Bronchial epithelial cell (primary cell): ENCODE data around the gene C1QL2. TPM values are rescaled to one million over a fixed set of nuclear protein-coding genes. Genes with fewer than 3 reads are reported as not detected.
A peak's percentile ranks its signal among the peaks of the same experiment; 100 is the strongest.

Experiments
- DNase-seq: peaks from one replicate; pipeline ENCODE4 v3.0.0-alpha.2; 2010; ENCODE audit warnings: low read depth
- FAIRE-seq: peaks from 2 replicates; lab custom pipeline; 2011; peaks lifted over from hg19 to GRCh38; lab: Jason Lieb, UNC
- H3K27me3 ChIP-seq: 2 replicates; pipeline ENCODE4 v1.5.1; 2011; ENCODE audit warnings: low read length; ENCODE audit not compliant: control insufficient read depth, insufficient read depth
- H3K36me3 ChIP-seq: 2 replicates; pipeline ENCODE4 v1.5.1; 2011; ENCODE audit warnings: low read length; ENCODE audit not compliant: control insufficient read depth, insufficient read depth
- H3K4me3 ChIP-seq: 2 replicates; pipeline ENCODE4 v1.5.1; 2011; ENCODE audit warnings: mild to moderate bottlenecking, low read depth, low read length, control low read depth
- CTCF ChIP-seq: IDR thresholded peaks from 2 replicates; pipeline ENCODE4 v1.5.1; 2011; ENCODE audit warnings: mild to moderate bottlenecking, moderate library complexity, low read length, control low read depth, inconsistent platforms; ENCODE audit not compliant: insufficient read depth, severe bottlenecking
- total RNA-seq: library from RNA; depleted of rRNA; stranded (reverse); fragments of >200 nt; gene quantifications from 2 replicates; pipeline ENCODE4 v1.2.1, GENCODE V29; 2014

The C1QL2 gene
- total RNA-seq, 1 donor from 2014 or later, result not detected

GRCh38 chr2:119149611-119150010 is 8.9 kb downstream of the C1QL2 start:
- Histone ChIP-seq H3K27me3 (peaks cover 16% of the 10 kb centered on the region), H3K4me3 (no peak overlapping the region), H3K36me3 (no peaks in the 10 kb centered on the region)
- FAIRE-seq, result no peak
- no peak for TF ChIP-seq CTCF
- DNase-seq, result no peak

GRCh38 chr2:119147776-119148715 is 10.5 kb downstream of the C1QL2 start:
- H3K4me3 ChIP-seq, result no peak overlapping the region
- no peaks in the 10 kb centered on the region for H3K36me3 ChIP-seq
- no peak for FAIRE-seq
- no peak for DNase-seq
- H3K27me3 ChIP-seq, result peaks cover 13% of the 10 kb centered on the region
- TF ChIP-seq CTCF, result no peak

GRCh38 chr2:119144806-119145205 is 13.7 kb downstream of the C1QL2 start:
- DNase-seq, result no peak
- Histone ChIP-seq H3K36me3 (no peaks in the 10 kb centered on the region), H3K4me3 (no peak overlapping the region), H3K27me3 (peaks cover 10% of the 10 kb centered on the region)
- TF ChIP-seq CTCF, result no peak
- FAIRE-seq, result no peak

- no peak overlapping the region for H3K4me3 ChIP-seq
- H3K36me3 ChIP-seq, result no peaks in the 10 kb centered on the region
- TF ChIP-seq CTCF, result no peak
- H3K27me3 ChIP-seq, result peaks cover 14% of the 10 kb centered on the region
- no peak for FAIRE-seq
- no peak for DNase-seq
Observed at GRCh38 chr2:119142824-119143223, 15.7 kb downstream of the C1QL2 start.

- DNase-seq (peak; percentile 21), FAIRE-seq (no peak)
- no peak for TF ChIP-seq CTCF
- Histone ChIP-seq H3K27me3 (peaks cover 11% of the 10 kb centered on the region), H3K4me3 (no peak overlapping the region), H3K36me3 (no peaks in the 10 kb centered on the region)
Observed at GRCh38 chr2:119137502-119137901, 21.0 kb downstream of the C1QL2 start.
